ENCODE measurements around the gene SEC14L2. TPM values are rescaled to one million over a fixed set of nuclear protein-coding genes. Genes with fewer than 3 reads are reported as not detected.

Gene SEC14L2
- total RNA-seq, 1 experiment from 2014 or later, result 33.5 TPM

GRCh38 chr22:30408388-30409102 lies 11.7 kb downstream of the SEC14L2 start:
- H3K36me3 ChIP-seq (ENCODE audit: control insufficient read depth in 1 of 2, insufficient read depth in 2 of 2, low read length in 2 of 2), result peaks cover 37 to 47% of the 10 kb centered on the region in 2 experiments; a peak in 3 of 4 replicates
- H3K9me3 ChIP-seq (ENCODE audit: control insufficient read depth in 1 of 2, insufficient read depth in 1 of 2, low read depth in 1 of 2, low read length in 2 of 2), result no peaks in the 10 kb centered on the region
- H3K4me3 ChIP-seq (replicated peaks in 1 of 2; ENCODE audit: low read depth in 1 of 2, low read length in 2 of 2), result no peak overlapping the region
- RAD21 ChIA-PET (ENCODE audit: low non-redundant PET in 1 of 2, low total read pairs in 2 of 2, uncharacterized antibody in 2 of 2, unreplicated experiment in 2 of 2), result interaction anchor here in 1 of 2 experiments (0.7 kb wide), 1 partner anchor 783 kb away, joined by 3 read pairs; no protein-coding TSS in a partner anchor
- H3K9me2 ChIP-seq (ENCODE audit: insufficient read depth), result no peaks in the 10 kb centered on the region
- peak overlapping the region; percentile 24; the same call in 1 of the 2 replicates for H3K9ac ChIP-seq (ENCODE audit: low read length)
- ATAC-seq (peak; percentile 87), DNase-seq (ENCODE audit: low read depth, low spot score) (no peak)
- no peaks in the 10 kb centered on the region for H3K27me3 ChIP-seq (ENCODE audit: insufficient read depth, low read length)
- no peak overlapping the region for H2AFZ ChIP-seq (ENCODE audit: low read depth, low read length, poor library complexity, severe bottlenecking)
- H3K79me2 ChIP-seq (ENCODE audit: insufficient read depth, low read length), result peaks cover 12% of the 10 kb centered on the region
- CTCF ChIA-PET, result no interaction called here
- peak overlapping the region; percentile 44 for H3K4me2 ChIP-seq (ENCODE audit: low read length)
- POLR2A ChIA-PET, result interaction anchor here (1.5 kb wide), 1 partner anchor 16 kb away, joined by 5 read pairs; no protein-coding TSS in a partner anchor
- TF ChIP-seq SIN3A (IDR thresholded peaks at IDR 0.05; ENCODE audit: low read depth) (0 out of 2 replicates have a peak, but pooled peaks have one; percentile 24), EZH2 (IDR thresholded peaks at IDR 0.05) (no peak), ZFX (IDR thresholded peaks at IDR 0.05) (no peak), SP1 (IDR thresholded peaks at IDR 0.05; ENCODE audit: low read depth) (peak; percentile 66), ATF3 (IDR thresholded peaks at IDR 0.05) (no peak), SRF (IDR thresholded peaks at IDR 0.05; ENCODE audit: low read depth) (no peak), FOSL1 (IDR thresholded peaks at IDR 0.05; ENCODE audit: low read depth) (peak; percentile 38), JUND (IDR thresholded peaks at IDR 0.05) (peak; percentile 48; the same call in 1 of the 2 replicates)
- H3K4me1 ChIP-seq (ENCODE audit: control insufficient read depth in 1 of 2, insufficient read depth in 2 of 2, low read length in 2 of 2), result peaks cover 6 to 38% of the 10 kb centered on the region in 2 experiments; a peak in 3 of 4 replicates
- H3K27ac ChIP-seq (ENCODE audit: low read depth, low read length), result peak overlapping the region; percentile 62
- H4K20me1 ChIP-seq (ENCODE audit: insufficient read depth), result no peaks in the 10 kb centered on the region
- intact Hi-C loops (cut with micrococcal nuclease), result no loop called here
- BruUV-seq (replicated peaks), result no TSS peak

- H3K27me3 ChIP-seq (ENCODE audit: insufficient read depth, low read length), result no peaks in the 10 kb centered on the region
- CTCF ChIA-PET, result no interaction called here
- H3K4me2 ChIP-seq (ENCODE audit: low read length), result no peak overlapping the region
- DNase-seq (ENCODE audit: low read depth, low spot score), result no peak
- H2AFZ ChIP-seq (ENCODE audit: low read depth, low read length, poor library complexity, severe bottlenecking), result no peak overlapping the region
- no peaks in the 10 kb centered on the region for H3K79me2 ChIP-seq (ENCODE audit: insufficient read depth, low read length)
- no peak overlapping the region for H3K4me3 ChIP-seq (replicated peaks in 1 of 2; ENCODE audit: low read depth in 1 of 2, low read length in 2 of 2)
- H3K9me3 ChIP-seq (ENCODE audit: control insufficient read depth in 1 of 2, insufficient read depth in 1 of 2, low read depth in 1 of 2, low read length in 2 of 2), result no peaks in the 10 kb centered on the region
- H3K9me2 ChIP-seq (ENCODE audit: insufficient read depth), result no peaks in the 10 kb centered on the region
- ATAC-seq, result no peak
- no peak overlapping the region for H3K9ac ChIP-seq (ENCODE audit: low read length)
- H3K4me1 ChIP-seq (ENCODE audit: control insufficient read depth in 1 of 2, insufficient read depth in 2 of 2, low read length in 2 of 2), result peaks cover 6 to 43% of the 10 kb centered on the region in 2 experiments; a peak in 3 of 4 replicates
- H3K36me3 ChIP-seq (ENCODE audit: control insufficient read depth in 1 of 2, insufficient read depth in 2 of 2, low read length in 2 of 2), result peaks cover 44 to 59% of the 10 kb centered on the region in 2 experiments
- POLR2A ChIA-PET, result interaction anchor here (1.6 to 3.5 kb wide), 2 partner anchors 11 to 15 kb away, joined by 3 to 23 read pairs; no protein-coding TSS in a partner anchor
- RAD21 ChIA-PET (ENCODE audit: low non-redundant PET in 1 of 2, low total read pairs in 2 of 2, uncharacterized antibody in 2 of 2, unreplicated experiment in 2 of 2), result no interaction called here
- TF ChIP-seq POLR2A (IDR thresholded peaks at IDR 0.05; ENCODE audit: borderline replicate concordance, extremely low read depth, insufficient read depth, insufficient read length), result no peak
- no peak for TF ChIP-seq REST (IDR thresholded peaks at IDR 0.05; ENCODE audit: low read depth)
- no peak for TF ChIP-seq FOSL1 (IDR thresholded peaks at IDR 0.05; ENCODE audit: low read depth)
- TF ChIP-seq SIN3A (IDR thresholded peaks at IDR 0.05; ENCODE audit: low read depth), result no peak
- BruUV-seq (replicated peaks), result no TSS peak
- intact Hi-C loops (cut with micrococcal nuclease), result no loop called here
- no peak overlapping the region for H3K27ac ChIP-seq (ENCODE audit: low read depth, low read length)
- no peaks in the 10 kb centered on the region for H4K20me1 ChIP-seq (ENCODE audit: insufficient read depth)
Observed at GRCh38 chr22:30411780-30412179, 15.0 kb downstream of the SEC14L2 start.

Data from HCT116 (cell line).